ENCODE data around the gene LIMK1.

Gene LIMK1

GRCh38 chr7:74141705-74142104 is 58.1 kb downstream of the LIMK1 start:
- H3K27ac ChIP-seq (ENCODE audit: low read length): no peak overlapping the region

GRCh38 chr7:74143383-74143782 is 59.8 kb downstream of the LIMK1 start:
- H3K9ac ChIP-seq (ENCODE audit: low read length): no peak overlapping the region
- peaks cover 2% of the 10 kb centered on the region for H3K4me1 ChIP-seq (ENCODE audit: low read length)
- TF ChIP-seq EZH2phosphoT487 (IDR thresholded peaks at IDR 0.05; ENCODE audit: low read depth) (no peak), CTCF (IDR thresholded peaks at IDR 0.05; ENCODE audit: low read depth, low read length) (no peak)
- H3K79me2 ChIP-seq (ENCODE audit: low read length): no peaks in the 10 kb centered on the region
- H3K27me3 ChIP-seq (ENCODE audit: low read depth, low read length): 0 out of 2 replicates have a peak, but pooled peaks cover 3% of the 10 kb centered on the region
- no peak overlapping the region for H3K4me3 ChIP-seq (ENCODE audit: low read length)
- no peaks in the 10 kb centered on the region for H4K20me1 ChIP-seq (ENCODE audit: insufficient read depth, low read length)
- no peaks in the 10 kb centered on the region for H3K36me3 ChIP-seq (replicated peaks; ENCODE audit: low read depth, low read length)
- no peak overlapping the region for H3K27ac ChIP-seq (ENCODE audit: low read length)
- no peak overlapping the region for H3K4me2 ChIP-seq (ENCODE audit: low read length)
- peaks cover 4% of the 10 kb centered on the region; the same call in 1 of the 2 replicates for H3K9me3 ChIP-seq (ENCODE audit: insufficient read depth, low read length)
- H2AFZ ChIP-seq (ENCODE audit: low read depth, low read length): no peak overlapping the region

More at GRCh38 chr7:74141705-74142104, 58.1 kb downstream of the LIMK1 start:
- Histone ChIP-seq H3K4me3 (ENCODE audit: low read length) (no peak overlapping the region), H3K79me2 (ENCODE audit: low read length) (no peaks in the 10 kb centered on the region), H3K36me3 (replicated peaks; ENCODE audit: low read depth, low read length) (no peaks in the 10 kb centered on the region), H3K4me1 (ENCODE audit: low read length) (peaks cover 6% of the 10 kb centered on the region), H3K27me3 (ENCODE audit: low read depth, low read length) (0 out of 2 replicates have a peak, but pooled peaks cover 3% of the 10 kb centered on the region), H3K9me3 (ENCODE audit: insufficient read depth, low read length) (peaks cover 4% of the 10 kb centered on the region; the same call in 1 of the 2 replicates), H3K4me2 (ENCODE audit: low read length) (no peak overlapping the region), H3K9ac (ENCODE audit: low read length) (no peak overlapping the region), H2AFZ (ENCODE audit: low read depth, low read length) (no peak overlapping the region), H4K20me1 (ENCODE audit: insufficient read depth, low read length) (no peaks in the 10 kb centered on the region)
- TF ChIP-seq EZH2phosphoT487 (IDR thresholded peaks at IDR 0.05; ENCODE audit: low read depth): no peak
- TF ChIP-seq CTCF (IDR thresholded peaks at IDR 0.05; ENCODE audit: low read depth, low read length): no peak

GRCh38 chr7:74148491-74148890 is 64.9 kb downstream of the LIMK1 start:
- Histone ChIP-seq H3K4me2 (ENCODE audit: low read length) (no peak overlapping the region), H3K27ac (ENCODE audit: low read length) (no peak overlapping the region), H2AFZ (ENCODE audit: low read depth, low read length) (no peak overlapping the region), H3K36me3 (replicated peaks; ENCODE audit: low read depth, low read length) (no peaks in the 10 kb centered on the region), H3K4me3 (ENCODE audit: low read length) (no peak overlapping the region), H3K79me2 (ENCODE audit: low read length) (no peaks in the 10 kb centered on the region), H3K27me3 (ENCODE audit: low read depth, low read length) (0 out of 2 replicates have a peak, but pooled peaks cover 3% of the 10 kb centered on the region), H3K9me3 (ENCODE audit: insufficient read depth, low read length) (peaks cover 4% of the 10 kb centered on the region; the same call in 1 of the 2 replicates), H4K20me1 (ENCODE audit: insufficient read depth, low read length) (no peaks in the 10 kb centered on the region), H3K4me1 (ENCODE audit: low read length) (no peaks in the 10 kb centered on the region), H3K9ac (ENCODE audit: low read length) (no peak overlapping the region)
- no peak for TF ChIP-seq EZH2phosphoT487 (IDR thresholded peaks at IDR 0.05; ENCODE audit: low read depth)
- no peak for TF ChIP-seq CTCF (IDR thresholded peaks at IDR 0.05; ENCODE audit: low read depth, low read length)

- no peak overlapping the region for H3K4me3 ChIP-seq (ENCODE audit: low read length)
- H3K27me3 ChIP-seq (ENCODE audit: low read depth, low read length): 0 out of 2 replicates have a peak, but pooled peaks cover 3% of the 10 kb centered on the region
- no peak overlapping the region for H3K27ac ChIP-seq (ENCODE audit: low read length)
- peaks cover 4% of the 10 kb centered on the region; the same call in 1 of the 2 replicates for H3K9me3 ChIP-seq (ENCODE audit: insufficient read depth, low read length)
- no peaks in the 10 kb centered on the region for H3K79me2 ChIP-seq (ENCODE audit: low read length)
- H2AFZ ChIP-seq (ENCODE audit: low read depth, low read length): no peak overlapping the region
- no peaks in the 10 kb centered on the region for H4K20me1 ChIP-seq (ENCODE audit: insufficient read depth, low read length)
- no peak overlapping the region for H3K4me2 ChIP-seq (ENCODE audit: low read length)
- H3K4me1 ChIP-seq (ENCODE audit: low read length): no peaks in the 10 kb centered on the region
- TF ChIP-seq CTCF (IDR thresholded peaks at IDR 0.05; ENCODE audit: low read depth, low read length): no peak
- H3K36me3 ChIP-seq (replicated peaks; ENCODE audit: low read depth, low read length): no peaks in the 10 kb centered on the region
- H3K9ac ChIP-seq (ENCODE audit: low read length): no peak overlapping the region
Observed at GRCh38 chr7:74149071-74149470, 65.5 kb downstream of the LIMK1 start.
